Activated T-cell treated with anti-CD3 and anti-CD28 coated beads, Interleukin-2, amount 50 U/mL, for 4 hours (primary cell): Measurements from ENCODE around the gene ZNF616. TPM values are rescaled to one million over a fixed set of nuclear protein-coding genes. Genes with fewer than 3 reads are reported as not detected.

ENCODE experiments used
- ATAC-seq, 2 donors: fragments of 200-7000 bp; cut with Tn5 transposase; one replicate each; pipeline ENCODE4 v1.10.0; 2021
- DNase-seq: peaks from one replicate; pipeline ENCODE4 v3.0.0-alpha.2; 2020
- H3K27me3 Mint-ChIP-seq: one replicate; pipeline ENCODE4 v1.8.0; 2021; ENCODE audit warnings: low read depth, mixed read lengths
- H3K36me3 Mint-ChIP-seq: one replicate; pipeline ENCODE4 v1.8.0; 2022; ENCODE audit warnings: mixed read lengths; ENCODE audit not compliant: insufficient read depth
- H3K4me1 Mint-ChIP-seq: one replicate; pipeline ENCODE4 v1.8.0; 2021; ENCODE audit warnings: low read depth, mixed read lengths
- H3K4me3 Mint-ChIP-seq: one replicate; pipeline ENCODE4 v1.8.0; 2021; ENCODE audit warnings: mild to moderate bottlenecking, moderate library complexity, mixed read lengths
- H3K9me3 Mint-ChIP-seq: one replicate; pipeline ENCODE4 v1.8.0; 2021; ENCODE audit warnings: mixed read lengths
- total RNA-seq, 3 donors: library from RNA; stranded (reverse); gene quantifications; one replicate each; pipeline ENCODE4 v1.2.1, GENCODE V29; 2021

Gene ZNF616
- total RNA-seq, 3 donors from 2014 or later = 7.1 to 8.7 (median 7.2) TPM

DNA sequence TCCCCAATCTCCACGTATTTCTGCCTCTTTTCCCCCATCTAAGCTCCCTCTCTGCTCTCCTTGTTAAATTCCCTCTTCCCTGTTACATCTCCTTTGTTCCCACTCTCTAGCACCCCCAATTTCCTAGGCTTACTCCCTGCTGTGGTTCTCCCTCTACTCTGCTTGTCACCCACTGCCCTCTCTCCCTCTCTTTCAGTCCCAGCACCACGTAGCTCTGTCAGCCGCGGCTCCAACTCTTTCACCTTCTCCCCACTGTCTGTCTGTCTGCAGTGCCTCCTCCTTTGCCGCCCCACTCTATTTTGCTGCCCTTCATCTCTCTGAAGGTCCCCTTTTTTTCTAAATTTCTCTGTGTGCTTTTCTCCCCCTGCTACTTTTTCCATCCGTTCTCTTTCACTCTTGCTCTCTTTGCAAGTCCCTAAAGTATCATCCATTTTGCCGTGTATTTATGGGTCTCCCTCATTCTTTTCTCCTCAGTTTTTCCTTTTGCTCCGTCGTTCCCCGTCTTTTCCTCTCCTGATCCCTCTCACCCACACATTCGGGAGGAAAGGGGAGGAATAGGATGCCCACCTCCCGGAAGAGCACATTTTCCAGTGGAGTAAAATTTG lies 45.1 kb downstream of the ZNF616 start:
- H3K4me1 Mint-ChIP-seq = peaks cover 42% of the 10 kb centered on the region
- H3K4me3 Mint-ChIP-seq = peak overlapping the region; percentile 95
- peaks cover 50% of the 10 kb centered on the region for H3K9me3 Mint-ChIP-seq
- H3K36me3 Mint-ChIP-seq = peaks cover 44% of the 10 kb centered on the region
- ATAC-seq (no peak), DNase-seq (no peak)
- no peaks in the 10 kb centered on the region for H3K27me3 Mint-ChIP-seq

DNA sequence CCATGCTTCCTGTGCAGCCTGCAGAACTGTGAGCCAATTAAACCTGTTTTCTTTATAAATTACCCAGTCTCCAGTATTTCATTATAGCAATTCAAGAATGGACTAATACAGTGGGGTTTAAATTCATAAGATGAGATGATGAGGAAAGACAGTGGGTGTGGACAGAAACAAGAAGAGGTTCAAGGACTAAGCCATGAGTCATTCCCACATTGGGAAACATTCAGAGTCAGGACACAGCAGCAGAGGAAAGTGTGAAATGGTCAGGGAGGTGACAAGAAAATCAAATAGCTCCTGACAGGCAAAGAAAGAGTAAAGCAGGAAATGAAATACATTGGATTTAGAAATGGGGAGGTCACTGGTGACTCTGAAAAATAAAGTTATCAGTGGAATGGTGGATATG lies 53.3 kb downstream of the ZNF616 start:
- Mint-ChIP-seq H3K4me1 (peaks cover 11% of the 10 kb centered on the region), H3K4me3 (no peak overlapping the region), H3K9me3 (peaks cover 72% of the 10 kb centered on the region), H3K27me3 (no peaks in the 10 kb centered on the region), H3K36me3 (peaks cover 94% of the 10 kb centered on the region)
- ATAC-seq (no peak), DNase-seq (no peak)

DNA sequence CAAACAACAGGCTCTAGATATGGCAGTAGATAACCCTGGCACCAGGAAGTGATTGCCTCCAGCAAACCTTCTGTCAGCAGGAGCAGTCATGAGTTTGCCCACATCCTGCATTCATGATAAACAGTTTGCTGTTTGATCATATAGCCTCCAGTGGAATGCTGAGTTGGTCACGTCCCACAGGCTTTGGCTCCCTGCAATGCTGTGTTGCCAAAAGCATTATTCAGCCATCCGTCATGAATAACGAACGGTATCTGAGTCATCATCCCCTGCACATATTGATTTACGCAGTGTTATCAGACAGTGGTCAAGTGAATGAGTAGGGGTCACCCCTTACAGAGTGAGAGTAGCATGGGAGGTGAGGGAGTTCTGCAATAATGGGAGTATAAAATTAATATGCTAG lies 69.2 kb downstream of the ZNF616 start:
- Mint-ChIP-seq H3K4me3 (no peak overlapping the region), H3K36me3 (peaks cover 84% of the 10 kb centered on the region), H3K27me3 (no peaks in the 10 kb centered on the region), H3K9me3 (peaks cover 74% of the 10 kb centered on the region), H3K4me1 (no peaks in the 10 kb centered on the region)
- no peak for ATAC-seq
- no peak for DNase-seq

DNA sequence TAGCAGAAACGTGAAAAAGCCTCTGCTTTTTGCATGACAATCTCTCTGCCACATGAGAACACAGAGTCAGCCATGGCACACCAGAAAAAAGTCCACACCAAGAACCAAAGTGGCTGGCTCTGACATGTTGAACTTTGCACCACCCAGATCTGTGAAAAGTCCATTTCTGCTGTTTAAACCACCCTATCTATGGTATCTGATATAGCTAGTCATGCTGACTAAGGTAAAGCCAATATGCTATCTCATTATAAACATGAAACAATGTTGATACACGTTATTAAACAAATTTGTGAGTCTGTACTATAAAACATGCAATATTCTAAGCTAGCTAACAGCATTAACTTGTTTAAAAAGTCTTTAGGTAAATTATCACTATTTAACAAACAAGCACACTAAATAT lies 70.1 kb downstream of the ZNF616 start:
- Mint-ChIP-seq H3K4me3 (no peak overlapping the region), H3K9me3 (peaks cover 71% of the 10 kb centered on the region), H3K4me1 (no peaks in the 10 kb centered on the region), H3K27me3 (no peaks in the 10 kb centered on the region), H3K36me3 (peaks cover 79% of the 10 kb centered on the region)
- no peak for ATAC-seq
- no peak for DNase-seq

DNA sequence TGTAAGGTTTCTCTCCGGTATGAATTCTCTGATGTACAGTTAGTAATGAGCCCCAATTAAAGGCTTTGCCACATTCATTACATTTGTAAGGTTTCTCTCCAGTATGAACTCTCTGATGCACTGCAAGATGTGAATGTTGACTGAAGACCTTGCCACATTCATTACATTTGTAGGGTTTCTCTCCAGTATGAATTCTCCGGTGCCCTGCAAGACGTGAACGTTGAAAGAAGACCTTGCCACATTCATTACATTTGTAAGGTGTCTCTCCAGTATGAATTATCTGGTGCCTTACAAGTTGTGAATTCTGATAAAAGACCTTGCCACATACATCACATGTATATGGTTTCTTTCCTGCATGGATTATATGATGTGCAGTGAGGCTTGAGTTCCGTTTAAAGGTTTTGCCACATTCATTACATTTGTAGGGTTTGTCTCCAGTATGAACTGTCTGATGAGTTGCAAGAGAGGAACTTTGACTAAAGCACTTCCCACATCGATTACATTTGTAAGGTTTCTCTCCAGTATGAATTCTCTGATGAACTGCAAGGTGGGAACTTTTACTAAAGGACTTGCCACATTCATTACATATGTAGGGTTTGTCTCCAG lies 73.4 kb downstream of the ZNF616 start:
- no peak for DNase-seq
- H3K27me3 Mint-ChIP-seq = no peaks in the 10 kb centered on the region
- no peak for ATAC-seq
- peaks cover 63% of the 10 kb centered on the region for H3K36me3 Mint-ChIP-seq
- H3K4me3 Mint-ChIP-seq = no peak overlapping the region
- peaks cover 56% of the 10 kb centered on the region for H3K9me3 Mint-ChIP-seq
- H3K4me1 Mint-ChIP-seq = no peaks in the 10 kb centered on the region

DNA sequence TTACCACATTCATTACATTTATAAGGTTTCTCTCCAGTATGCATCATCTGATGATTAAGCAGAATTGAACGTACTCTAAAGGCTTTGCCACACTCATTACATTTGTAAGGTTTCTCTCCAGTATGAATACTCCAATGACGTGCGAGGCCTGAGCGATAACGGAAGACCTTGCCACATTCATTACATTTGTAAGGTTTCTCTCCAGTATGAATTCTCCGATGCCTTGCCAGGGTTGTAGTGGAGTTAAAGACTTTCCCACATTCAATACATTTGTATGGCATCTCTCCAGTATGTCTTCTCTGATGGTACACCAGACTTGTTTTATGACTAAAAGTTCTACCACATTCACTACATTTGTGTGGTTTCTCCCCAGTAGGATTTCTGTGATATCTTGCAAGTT lies 74.3 kb downstream of the ZNF616 start:
- Mint-ChIP-seq H3K27me3 (no peaks in the 10 kb centered on the region), H3K36me3 (peaks cover 56% of the 10 kb centered on the region), H3K4me3 (no peak overlapping the region), H3K9me3 (peaks cover 56% of the 10 kb centered on the region), H3K4me1 (no peaks in the 10 kb centered on the region)
- DNase-seq = no peak
- no peak for ATAC-seq

Other genes starting within 250 kb of the ZNF616 start
- 10 to 100 TPM in 2 of 3 donors, 1 to 10 TPM in 1; 9.0 to 10.9 (median 10.4) TPM for gene ZNF649, start 234.9 kb downstream of the ZNF616 start, total RNA-seq
- gene ZNF613, start 212.5 kb downstream of the ZNF616 start, total RNA-seq = 1 to 10 TPM; 2.3 to 4.1 (median 2.7) TPM
- gene ZNF350, start 153.1 kb downstream of the ZNF616 start, total RNA-seq = 1 to 10 TPM; 6.9 to 7.2 (median 7.1) TPM
- 1 to 10 TPM; 3.7 to 4.5 (median 4.2) TPM for gene ZNF615, start 131.7 kb downstream of the ZNF616 start, total RNA-seq
- 10 to 100 TPM; 10.5 to 12.3 (median 11.2) TPM for gene ZNF614, start 111.6 kb downstream of the ZNF616 start, total RNA-seq
- 1 to 10 TPM; 9.1 to 9.8 (median 9.4) TPM for gene ZNF432, start 91.1 kb downstream of the ZNF616 start, total RNA-seq
- gene ZNF841, start 44.2 kb downstream of the ZNF616 start, total RNA-seq = 1 to 10 TPM; 8.0 to 8.7 (median 8.4) TPM
- 1 to 10 TPM; 2.0 to 4.3 (median 3.3) TPM for gene ZNF836, start 31.7 kb upstream of the ZNF616 start, total RNA-seq
- gene PPP2R1A, start 50.1 kb upstream of the ZNF616 start, total RNA-seq = 100 to 1,000 TPM; 297 to 317 (median 310) TPM
- 10 to 100 TPM; 13.1 to 15.9 (median 13.6) TPM for gene ZNF766, start 129.6 kb upstream of the ZNF616 start, total RNA-seq
- 1 to 10 TPM; 3.1 to 5.6 (median 5.0) TPM for gene ZNF480, start 157.2 kb upstream of the ZNF616 start, total RNA-seq
- under 1 TPM in 2 of 3 donors, not detected in 1; 0.18 to 0.27 TPM for gene ZNF610, start 196.3 kb upstream of the ZNF616 start, total RNA-seq
- 10 to 100 TPM in 2 of 3 donors, 1 to 10 TPM in 1; 10.0 to 16.5 (median 10.0) TPM for gene ZNF880, start 230.0 kb upstream of the ZNF616 start, total RNA-seq